ENCODE measurements around the gene GOSR2. TPM values are rescaled to one million over a fixed set of nuclear protein-coding genes. Genes with fewer than 3 reads are reported as not detected.

The GOSR2 gene
- total RNA-seq, 1 experiment from 2014 or later: 48.4 TPM

DNA sequence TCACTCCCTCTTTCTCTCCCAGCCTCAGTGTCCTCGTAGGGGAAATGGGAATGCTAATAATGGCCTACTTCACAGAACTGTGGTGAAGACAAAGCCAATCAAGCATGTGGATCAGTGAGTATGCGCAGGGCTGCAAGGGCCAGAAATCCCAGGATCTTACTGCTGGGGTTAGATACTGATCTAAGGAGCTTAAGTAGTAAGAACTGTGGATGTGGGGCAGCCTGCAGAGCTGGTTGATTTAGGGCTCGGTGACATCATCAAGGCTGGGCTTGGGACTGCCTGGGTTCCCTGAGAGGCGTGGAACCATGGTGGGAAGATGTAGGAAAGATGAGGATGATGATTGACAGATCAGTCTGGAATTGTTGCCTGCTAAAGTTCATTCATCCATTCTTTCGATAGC is 25.6 kb downstream of the GOSR2 start:
- ATAC-seq: no peak
- no TSS peak for BruUV-seq (replicated peaks)
- Histone ChIP-seq H4K20me1 (ENCODE audit: low read length) (no peaks in the 10 kb centered on the region), H3K9me3 (ENCODE audit: low read length) (no peaks in the 10 kb centered on the region), H3F3A (ENCODE audit: low read length, unreplicated experiment) (no peaks in the 10 kb centered on the region), H3K27me3 (ENCODE audit: low read length) (no peaks in the 10 kb centered on the region), H2AFZ (ENCODE audit: low read length) (no peak overlapping the region), H3K4me3 (ENCODE audit: low read length) (no peak overlapping the region), H3K27ac (ENCODE audit: low read length) (no peak overlapping the region), H3K36me3 (ENCODE audit: low read depth, low read length) (no peaks in the 10 kb centered on the region), H3K4me1 (ENCODE audit: insufficient read depth, low read length) (peaks cover 11% of the 10 kb centered on the region; the same call in 1 of the 2 replicates), H3K4me2 (ENCODE audit: low read length) (no peak overlapping the region), H3K9me2 (replicated peaks; ENCODE audit: low read length) (no peaks in the 10 kb centered on the region), H3K79me2 (ENCODE audit: low read length) (no peaks in the 10 kb centered on the region), H3K9ac (ENCODE audit: low read length) (no peak overlapping the region)
- POLR2A ChIA-PET (ENCODE audit: unreplicated experiment): no interaction called here
- intact Hi-C loops (cut with micrococcal nuclease): no loop called here
- TF ChIP-seq, protein P1, sequence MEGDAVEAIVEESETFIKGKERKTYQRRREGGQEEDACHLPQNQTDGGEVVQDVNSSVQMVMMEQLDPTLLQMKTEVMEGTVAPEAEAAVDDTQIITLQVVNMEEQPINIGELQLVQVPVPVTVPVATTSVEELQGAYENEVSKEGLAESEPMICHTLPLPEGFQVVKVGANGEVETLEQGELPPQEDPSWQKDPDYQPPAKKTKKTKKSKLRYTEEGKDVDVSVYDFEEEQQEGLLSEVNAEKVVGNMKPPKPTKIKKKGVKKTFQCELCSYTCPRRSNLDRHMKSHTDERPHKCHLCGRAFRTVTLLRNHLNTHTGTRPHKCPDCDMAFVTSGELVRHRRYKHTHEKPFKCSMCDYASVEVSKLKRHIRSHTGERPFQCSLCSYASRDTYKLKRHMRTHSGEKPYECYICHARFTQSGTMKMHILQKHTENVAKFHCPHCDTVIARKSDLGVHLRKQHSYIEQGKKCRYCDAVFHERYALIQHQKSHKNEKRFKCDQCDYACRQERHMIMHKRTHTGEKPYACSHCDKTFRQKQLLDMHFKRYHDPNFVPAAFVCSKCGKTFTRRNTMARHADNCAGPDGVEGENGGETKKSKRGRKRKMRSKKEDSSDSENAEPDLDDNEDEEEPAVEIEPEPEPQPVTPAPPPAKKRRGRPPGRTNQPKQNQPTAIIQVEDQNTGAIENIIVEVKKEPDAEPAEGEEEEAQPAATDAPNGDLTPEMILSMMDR (conservative IDR thresholded peaks at IDR 0.05; ENCODE audit: low read depth, low read length): no peak
- TF ChIP-seq EZH2 (IDR thresholded peaks at IDR 0.05; ENCODE audit: low read length, unreplicated experiment): no peak
- no peak for TF ChIP-seq EZH2phosphoT487 (IDR thresholded peaks at IDR 0.05; ENCODE audit: borderline replicate concordance, low read length)
- no peak for DNase-seq
- CTCF ChIA-PET: no interaction called here

DNA sequence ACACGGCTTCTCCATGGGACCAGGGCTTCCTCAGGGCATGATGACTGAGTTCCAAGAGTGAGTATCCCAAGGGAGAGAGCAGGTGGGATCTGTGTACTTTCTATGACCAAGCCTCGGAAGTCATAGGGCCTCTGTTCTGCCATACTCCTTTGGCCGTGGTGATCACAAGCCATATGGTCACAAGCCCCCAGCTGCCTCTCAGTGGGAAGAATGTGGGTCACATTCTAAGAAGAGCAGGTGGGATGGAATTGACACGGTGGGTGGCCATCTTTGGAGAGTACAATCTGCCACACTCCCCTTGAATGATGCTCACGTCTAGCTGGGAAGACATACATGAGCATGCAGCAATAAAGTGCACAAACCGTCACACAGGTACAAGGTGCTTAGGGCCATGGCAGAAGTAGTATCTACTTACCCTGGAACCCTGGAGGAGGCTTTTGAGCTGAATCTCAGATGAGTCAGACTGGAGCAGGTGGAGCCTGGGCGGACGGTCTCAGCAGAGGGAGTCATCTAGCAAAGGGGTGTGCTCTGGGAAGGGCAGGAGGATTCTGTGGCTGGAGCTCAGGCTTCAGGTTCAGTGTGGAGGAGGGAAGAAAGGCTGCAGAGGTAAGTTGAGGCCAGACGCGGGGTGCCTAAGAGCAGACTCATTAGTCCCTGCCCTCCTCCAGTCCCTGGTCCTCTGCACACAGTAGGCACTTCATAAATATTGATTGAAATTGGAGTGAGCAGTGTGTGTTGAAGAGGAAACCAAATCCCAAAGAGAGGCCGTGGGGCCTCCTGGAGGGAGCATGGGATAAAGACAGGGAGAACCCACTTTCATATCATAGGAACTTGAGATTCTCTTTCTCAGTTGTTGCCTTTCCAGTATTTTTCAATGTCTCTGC is 26.6 kb downstream of the GOSR2 start:
- ChIA-PET CTCF (interaction anchor here (0.6 kb wide), 1 partner anchor 788 kb away, joined by 8 read pairs; no protein-coding TSS in a partner anchor), POLR2A (ENCODE audit: unreplicated experiment) (no interaction called here)
- no peak for TF ChIP-seq EZH2 (IDR thresholded peaks at IDR 0.05; ENCODE audit: low read length, unreplicated experiment)
- TF ChIP-seq EZH2phosphoT487 (IDR thresholded peaks at IDR 0.05; ENCODE audit: borderline replicate concordance, low read length): no peak
- TF ChIP-seq, protein P1 (conservative IDR thresholded peaks at IDR 0.05; ENCODE audit: low read depth, low read length): no peak
- Histone ChIP-seq H3K4me2 (ENCODE audit: low read length) (no peak overlapping the region), H3K27ac (ENCODE audit: low read length) (no peak overlapping the region), H3K79me2 (ENCODE audit: low read length) (no peaks in the 10 kb centered on the region), H3K9ac (ENCODE audit: low read length) (no peak overlapping the region), H3K4me1 (ENCODE audit: insufficient read depth, low read length) (peaks cover 8% of the 10 kb centered on the region; the same call in 1 of the 2 replicates), H3F3A (ENCODE audit: low read length, unreplicated experiment) (no peaks in the 10 kb centered on the region), H3K9me2 (replicated peaks; ENCODE audit: low read length) (no peaks in the 10 kb centered on the region), H3K27me3 (ENCODE audit: low read length) (no peaks in the 10 kb centered on the region), H3K9me3 (ENCODE audit: low read length) (no peaks in the 10 kb centered on the region), H4K20me1 (ENCODE audit: low read length) (no peaks in the 10 kb centered on the region), H3K36me3 (ENCODE audit: low read depth, low read length) (no peaks in the 10 kb centered on the region), H2AFZ (ENCODE audit: low read length) (no peak overlapping the region), H3K4me3 (ENCODE audit: low read length) (no peak overlapping the region)
- BruUV-seq (replicated peaks): no TSS peak
- intact Hi-C loops (cut with micrococcal nuclease): no loop called here
- peak; percentile 82 for DNase-seq
- peak; percentile 80 for ATAC-seq

Measured in PC-3 (cell line).